ENCODE measurements around the gene ARHGDIG.
"Not testable (repeated sequence)": the region's sequence is repeated elsewhere in the genome, so short reads cannot be mapped to it uniquely, and the experiment has no call there.

ARHGDIG gene

DNA sequence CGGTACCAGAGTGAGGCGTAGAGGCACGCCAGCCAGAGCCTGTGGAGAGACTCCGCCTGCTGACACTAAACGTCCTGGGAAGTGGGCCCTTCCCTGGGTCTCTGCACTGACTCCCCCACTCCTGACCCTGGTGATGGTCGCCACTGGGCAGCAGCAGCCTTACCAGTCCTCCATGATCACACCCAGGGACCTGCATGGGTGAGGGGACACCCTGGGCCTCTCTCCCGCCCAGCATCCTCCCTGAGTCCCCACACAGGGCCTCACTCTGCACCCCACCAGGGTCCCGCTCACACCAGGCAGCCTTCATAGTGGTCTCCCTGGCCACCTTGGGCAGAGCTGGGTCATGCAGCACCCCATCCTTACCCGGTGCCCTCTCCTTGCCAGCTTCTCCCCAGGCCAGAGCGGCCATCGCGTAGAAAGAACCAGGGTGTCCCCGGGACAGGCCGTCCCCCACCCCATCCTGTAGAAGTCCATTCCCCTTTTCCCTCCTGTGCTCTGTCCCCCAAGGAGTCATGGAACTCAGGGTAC, 15.3 kb upstream of the ARHGDIG start:
- Histone ChIP-seq H3K9ac (ENCODE audit: low read depth, low read length) (no peak overlapping the region), H3K27me3 (ENCODE audit: control insufficient read depth, insufficient read depth, low read length) (no peaks in the 10 kb centered on the region), H3K4me1 (ENCODE audit: control insufficient read depth, insufficient read depth, low read length) (no peaks in the 10 kb centered on the region), H3K36me3 (ENCODE audit: control insufficient read depth, insufficient read depth, low read length) (peaks cover 48% of the 10 kb centered on the region), H3K9me3 (ENCODE audit: control insufficient read depth, insufficient read depth, low read length) (no peaks in the 10 kb centered on the region), H3K4me3 (ENCODE audit: low read depth, low read length) (no peak overlapping the region)

- no peaks in the 10 kb centered on the region for H3K27me3 ChIP-seq (ENCODE audit: control insufficient read depth, insufficient read depth, low read length)
- H3K9ac ChIP-seq (ENCODE audit: low read depth, low read length), result no peak overlapping the region
- H3K4me1 ChIP-seq (ENCODE audit: control insufficient read depth, insufficient read depth, low read length), result no peaks in the 10 kb centered on the region
- no peaks in the 10 kb centered on the region for H3K9me3 ChIP-seq (ENCODE audit: control insufficient read depth, insufficient read depth, low read length)
- H3K4me3 ChIP-seq (ENCODE audit: low read depth, low read length), result no peak overlapping the region
- peaks cover 43% of the 10 kb centered on the region for H3K36me3 ChIP-seq (ENCODE audit: control insufficient read depth, insufficient read depth, low read length)
These were observed 14.7 kb upstream of the ARHGDIG start for GRCh38 chr16:265711-266110.

DNA sequence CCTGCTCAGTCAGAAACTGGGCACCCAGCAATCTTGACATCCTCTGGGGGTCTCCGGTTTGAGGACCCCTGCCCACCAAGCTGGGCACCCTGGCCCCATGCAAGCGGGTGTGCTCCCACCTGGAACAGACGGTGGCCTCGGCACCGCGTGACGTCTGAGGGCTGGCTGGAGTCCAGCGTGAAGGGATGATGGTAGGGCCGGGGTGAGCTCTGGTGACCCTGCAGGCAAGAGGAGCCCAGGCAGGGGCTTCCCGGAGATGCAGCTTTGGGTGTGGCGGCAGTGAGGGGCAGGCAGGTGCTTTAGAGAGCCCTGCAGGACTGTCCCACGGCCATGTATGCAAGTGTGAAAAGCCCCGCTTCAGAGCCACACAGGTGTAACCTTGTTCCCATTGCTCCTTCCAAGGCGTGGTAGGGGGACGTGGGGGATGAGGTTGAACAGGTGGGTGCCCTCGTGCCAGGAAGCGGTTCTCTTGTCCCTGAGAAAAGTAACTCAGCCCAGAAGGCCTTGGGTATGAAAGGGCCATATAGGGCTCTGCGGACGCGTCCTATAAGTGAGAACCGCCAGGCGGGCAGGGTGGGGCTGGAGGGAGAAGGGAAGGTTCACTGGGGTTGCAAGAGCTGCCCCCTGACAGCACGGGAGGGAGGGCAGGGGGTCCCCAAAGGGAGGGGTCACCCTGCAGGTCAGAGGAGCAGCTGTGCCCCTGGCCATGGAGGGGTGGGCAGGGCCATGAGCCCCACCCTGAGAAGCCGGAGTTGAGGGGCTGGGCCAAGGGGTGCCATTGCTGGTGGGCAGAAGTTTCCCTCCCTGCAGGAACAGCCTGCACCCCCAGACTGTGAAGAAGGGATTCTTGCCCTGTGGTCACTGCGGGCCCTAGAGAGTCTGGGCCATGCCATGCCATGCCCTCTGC, 13.9 kb upstream of the ARHGDIG start:
- Histone ChIP-seq H3K9ac (ENCODE audit: low read depth, low read length) (no peak overlapping the region), H3K4me1 (ENCODE audit: control insufficient read depth, insufficient read depth, low read length) (no peaks in the 10 kb centered on the region), H3K9me3 (ENCODE audit: control insufficient read depth, insufficient read depth, low read length) (no peaks in the 10 kb centered on the region), H3K4me3 (ENCODE audit: low read depth, low read length) (no peak overlapping the region), H3K27me3 (ENCODE audit: control insufficient read depth, insufficient read depth, low read length) (no peaks in the 10 kb centered on the region), H3K36me3 (ENCODE audit: control insufficient read depth, insufficient read depth, low read length) (peaks cover 35% of the 10 kb centered on the region)

- H3K4me3 ChIP-seq (ENCODE audit: low read depth, low read length); H3K4me1 ChIP-seq (ENCODE audit: control insufficient read depth, insufficient read depth, low read length); H3K27me3 ChIP-seq (ENCODE audit: control insufficient read depth, insufficient read depth, low read length); H3K9me3 ChIP-seq (ENCODE audit: control insufficient read depth, insufficient read depth, low read length); H3K9ac ChIP-seq (ENCODE audit: low read depth, low read length): not testable (repeated sequence)
- peaks cover 24% of the 10 kb centered on the region for H3K36me3 ChIP-seq (ENCODE audit: control insufficient read depth, insufficient read depth, low read length)
These were observed 12.8 kb upstream of the ARHGDIG start for GRCh38 chr16:267562-267961.

DNA sequence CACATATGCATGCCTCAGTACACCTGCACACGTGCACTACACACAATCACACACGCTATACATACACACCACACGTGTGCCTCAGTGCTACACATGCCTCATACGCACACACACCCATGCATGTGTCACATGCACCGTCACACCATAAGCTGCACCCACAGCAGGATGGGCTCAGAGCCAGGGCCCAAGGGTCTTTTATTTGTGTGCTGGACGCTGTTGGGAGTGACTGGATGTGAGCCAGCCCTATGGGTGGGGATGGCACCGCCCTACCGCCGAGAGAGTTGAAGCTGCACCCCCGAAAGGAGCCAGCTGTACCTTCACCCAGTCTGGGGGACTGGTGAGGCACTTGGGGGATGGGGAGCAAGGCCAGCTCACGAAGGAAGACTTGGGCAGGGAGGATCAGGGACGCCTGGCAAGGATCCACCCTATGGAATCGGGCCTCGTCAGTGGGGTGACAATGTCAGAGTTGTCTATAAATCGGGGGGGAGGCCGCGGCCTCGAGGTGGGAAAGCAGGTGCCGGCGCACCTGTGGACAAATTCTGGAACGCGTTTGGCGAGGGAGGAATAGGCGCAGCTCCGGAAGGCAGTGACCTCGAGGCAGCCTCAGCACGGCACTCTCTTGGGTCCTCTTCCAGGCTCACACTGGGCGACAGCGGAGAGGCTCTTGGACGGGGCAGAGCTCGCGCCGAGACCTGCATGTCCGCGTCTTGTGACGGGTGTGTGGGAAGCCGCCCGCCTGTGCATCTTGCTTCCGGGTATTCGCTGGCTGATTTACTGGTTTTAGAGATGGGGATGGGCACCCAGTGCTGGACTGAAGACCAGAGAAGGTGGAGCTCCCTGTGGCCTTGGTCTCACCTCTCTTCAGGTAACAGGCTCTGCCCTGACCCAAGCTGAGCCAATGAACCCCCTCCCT, 12.0 kb upstream of the ARHGDIG start:
- Histone ChIP-seq H3K9me3 (ENCODE audit: control insufficient read depth, insufficient read depth, low read length) (no peaks in the 10 kb centered on the region), H3K4me1 (ENCODE audit: control insufficient read depth, insufficient read depth, low read length) (no peaks in the 10 kb centered on the region), H3K36me3 (ENCODE audit: control insufficient read depth, insufficient read depth, low read length) (peaks cover 24% of the 10 kb centered on the region), H3K4me3 (ENCODE audit: low read depth, low read length) (no peak overlapping the region), H3K9ac (ENCODE audit: low read depth, low read length) (no peak overlapping the region), H3K27me3 (ENCODE audit: control insufficient read depth, insufficient read depth, low read length) (no peaks in the 10 kb centered on the region)

DNA sequence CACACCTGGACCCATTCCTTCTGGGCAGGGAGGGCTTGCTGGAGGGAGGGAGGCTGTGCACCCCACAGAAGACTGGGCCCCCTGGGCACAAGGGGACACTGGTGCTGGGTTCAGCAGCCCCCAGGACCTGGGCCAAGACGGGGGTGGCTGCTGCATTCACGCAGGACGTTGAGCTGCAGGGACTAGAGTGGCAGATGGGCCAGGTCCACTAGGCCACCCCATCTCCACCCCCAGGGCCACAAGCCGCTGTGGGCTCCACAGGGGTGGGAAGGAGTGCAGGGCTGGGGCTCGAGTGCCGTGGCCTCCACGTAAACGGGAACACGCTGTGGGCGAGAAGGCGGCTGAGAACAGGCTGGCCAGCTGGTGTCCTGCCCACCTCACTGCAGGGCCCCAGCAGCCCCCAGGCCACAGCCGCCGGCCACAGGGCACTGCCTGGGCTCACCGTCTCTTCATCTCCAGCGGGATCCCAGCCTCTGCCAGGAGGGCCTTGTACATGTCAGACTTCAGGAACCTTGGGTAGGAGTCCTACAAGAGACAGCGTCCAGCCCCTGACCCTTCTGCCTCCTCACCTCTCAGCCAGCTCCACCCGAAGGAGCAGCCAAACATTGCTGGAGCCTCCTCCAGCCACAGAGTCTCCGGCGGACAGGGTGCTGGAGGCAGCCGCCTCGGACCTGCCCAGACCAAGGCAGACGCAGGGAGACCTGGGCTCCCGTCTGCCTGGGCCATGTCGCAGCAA, 11.2 kb upstream of the ARHGDIG start:
- no peak overlapping the region for H3K9ac ChIP-seq (ENCODE audit: low read depth, low read length)
- no peak overlapping the region for H3K4me3 ChIP-seq (ENCODE audit: low read depth, low read length)
- H3K4me1 ChIP-seq (ENCODE audit: control insufficient read depth, insufficient read depth, low read length), result no peaks in the 10 kb centered on the region
- H3K36me3 ChIP-seq (ENCODE audit: control insufficient read depth, insufficient read depth, low read length), result peaks cover 16% of the 10 kb centered on the region
- no peaks in the 10 kb centered on the region for H3K9me3 ChIP-seq (ENCODE audit: control insufficient read depth, insufficient read depth, low read length)
- H3K27me3 ChIP-seq (ENCODE audit: control insufficient read depth, insufficient read depth, low read length), result peaks cover 1% of the 10 kb centered on the region

- no peaks in the 10 kb centered on the region for H3K9me3 ChIP-seq (ENCODE audit: control insufficient read depth, insufficient read depth, low read length)
- no peaks in the 10 kb centered on the region for H3K4me1 ChIP-seq (ENCODE audit: control insufficient read depth, insufficient read depth, low read length)
- peaks cover 3% of the 10 kb centered on the region for H3K36me3 ChIP-seq (ENCODE audit: control insufficient read depth, insufficient read depth, low read length)
- peaks cover 12% of the 10 kb centered on the region for H3K27me3 ChIP-seq (ENCODE audit: control insufficient read depth, insufficient read depth, low read length)
- no peak overlapping the region for H3K4me3 ChIP-seq (ENCODE audit: low read depth, low read length)
- H3K9ac ChIP-seq (ENCODE audit: low read depth, low read length), result no peak overlapping the region
These were observed 9.8 kb upstream of the ARHGDIG start for GRCh38 chr16:270381-271255.

DNA sequence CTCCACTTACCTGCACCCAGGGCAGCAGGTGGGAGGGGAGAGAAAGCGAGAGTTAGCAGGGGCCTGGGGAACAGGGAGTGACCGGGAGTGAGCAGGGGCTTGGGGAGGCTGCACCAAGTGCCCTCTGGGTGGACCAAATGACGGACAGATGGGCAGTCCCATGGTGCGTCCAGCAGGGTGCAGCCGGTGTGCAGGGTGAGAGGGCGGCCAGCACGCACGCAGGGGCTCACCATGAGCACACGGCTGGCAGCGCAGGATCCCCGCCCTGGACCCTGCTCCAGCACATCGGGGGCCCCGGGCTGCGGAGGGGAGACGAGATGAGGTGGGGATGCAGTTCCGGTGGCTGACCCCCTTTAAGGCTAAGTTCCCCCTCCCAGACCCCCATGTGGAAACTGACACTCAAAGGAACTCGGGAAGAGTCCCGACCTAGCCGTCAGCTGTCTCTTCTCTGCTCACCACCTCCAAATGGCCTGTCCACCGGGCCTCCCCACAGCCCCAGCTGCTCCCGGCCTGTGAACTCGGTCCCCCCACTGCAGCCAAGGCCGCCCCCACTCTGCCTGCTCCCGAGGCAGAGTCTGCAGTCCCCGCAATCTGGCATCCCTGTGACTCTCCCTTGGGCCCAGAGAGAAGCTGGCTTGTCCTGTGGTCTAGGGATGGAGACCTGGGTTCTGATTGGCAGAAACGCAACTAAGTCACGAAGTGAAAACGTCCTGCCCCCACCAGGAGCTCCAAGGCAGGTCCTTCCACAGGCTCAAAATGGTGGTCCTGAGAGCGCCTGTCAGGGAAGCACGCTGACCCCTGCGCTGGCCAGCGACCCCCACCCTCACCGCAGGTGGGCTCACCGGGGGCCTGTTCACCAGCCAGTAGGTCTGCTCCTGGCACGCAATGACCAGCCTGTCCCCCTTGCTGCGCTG, 7.5 kb upstream of the ARHGDIG start:
- Histone ChIP-seq H3K4me1 (ENCODE audit: control insufficient read depth, insufficient read depth, low read length) (no peaks in the 10 kb centered on the region), H3K9me3 (ENCODE audit: control insufficient read depth, insufficient read depth, low read length) (no peaks in the 10 kb centered on the region), H3K9ac (ENCODE audit: low read depth, low read length) (no peak overlapping the region), H3K36me3 (ENCODE audit: control insufficient read depth, insufficient read depth, low read length) (no peaks in the 10 kb centered on the region), H3K4me3 (ENCODE audit: low read depth, low read length) (no peak overlapping the region), H3K27me3 (ENCODE audit: control insufficient read depth, insufficient read depth, low read length) (peaks cover 19% of the 10 kb centered on the region)

DNA sequence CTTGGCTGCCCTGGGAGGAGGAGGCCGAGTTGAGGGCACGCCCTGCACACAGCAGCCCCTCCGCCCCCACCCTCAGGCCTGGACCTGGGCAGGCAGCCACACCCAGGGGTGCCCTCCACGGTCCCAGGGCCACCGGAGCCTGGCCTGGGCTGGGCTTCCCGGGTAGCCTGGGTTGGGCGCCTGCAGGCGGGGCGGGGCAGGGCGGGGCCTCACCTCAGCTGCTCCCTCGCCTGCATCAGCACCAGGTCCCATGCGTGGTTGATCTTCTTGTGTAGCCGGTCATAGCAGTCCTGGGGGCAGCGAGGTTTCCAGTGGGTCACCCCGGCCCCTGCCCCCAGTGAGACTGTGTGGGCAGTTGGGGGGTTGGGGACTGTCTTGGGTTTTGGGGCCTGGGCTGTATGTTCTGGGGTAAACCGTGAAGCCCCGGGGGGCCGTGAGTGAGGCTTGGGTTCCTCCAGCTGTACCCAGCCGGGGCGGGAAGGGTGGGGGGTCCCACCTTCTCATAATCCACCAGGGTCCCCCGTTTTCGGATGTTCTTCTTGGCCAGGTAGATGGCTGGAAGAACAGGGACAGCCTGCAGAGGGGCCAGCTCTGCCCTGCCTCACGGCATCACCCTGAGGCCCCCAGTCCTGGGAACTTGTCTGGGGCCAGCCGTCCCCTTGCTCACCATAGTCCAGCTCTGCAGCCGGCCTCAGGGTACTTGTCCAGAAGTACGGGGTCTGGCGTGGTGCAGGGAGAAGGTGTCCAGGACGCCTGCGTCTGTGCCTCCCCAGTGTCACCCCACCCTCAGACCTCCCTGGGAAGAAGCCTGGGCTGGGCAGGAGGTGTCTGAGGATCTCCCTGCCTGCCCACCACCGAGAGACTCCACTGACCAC, 6.6 kb upstream of the ARHGDIG start:
- H3K9ac ChIP-seq (ENCODE audit: low read depth, low read length), result no peak overlapping the region
- H3K27me3 ChIP-seq (ENCODE audit: control insufficient read depth, insufficient read depth, low read length), result peaks cover 19% of the 10 kb centered on the region

More for the DNA sequence above, 6.6 kb upstream of the ARHGDIG start:
- Histone ChIP-seq H3K4me1 (ENCODE audit: control insufficient read depth, insufficient read depth, low read length) (no peaks in the 10 kb centered on the region), H3K4me3 (ENCODE audit: low read depth, low read length) (no peak overlapping the region), H3K36me3 (ENCODE audit: control insufficient read depth, insufficient read depth, low read length) (no peaks in the 10 kb centered on the region), H3K9me3 (ENCODE audit: control insufficient read depth, insufficient read depth, low read length) (no peaks in the 10 kb centered on the region)
